ENCODE data around the gene VDR.

DNA sequence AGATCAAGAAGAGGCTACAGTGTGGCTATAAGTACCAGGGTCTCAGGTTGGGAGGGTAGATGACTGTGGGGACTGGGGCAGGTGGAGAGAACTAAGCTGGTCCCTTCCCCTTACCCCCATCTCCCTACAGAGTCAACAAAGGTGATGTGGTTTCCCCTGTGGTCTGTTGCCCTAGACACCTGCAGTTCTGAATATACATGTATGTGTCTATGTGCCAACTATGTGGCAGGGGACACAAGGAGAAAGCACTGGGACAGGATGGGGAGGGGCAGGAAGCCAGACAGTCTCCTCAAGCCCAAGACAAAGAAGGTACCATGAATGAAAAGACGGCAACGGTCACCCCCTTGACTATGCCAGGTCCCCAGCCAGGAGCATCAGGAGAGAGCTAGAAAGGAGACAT lies 80.6 kb downstream of the VDR start:
- no peak for TF ChIP-seq POLR2A (IDR thresholded peaks at IDR 0.05; ENCODE audit: low read depth, low read length)
- no peak for TF ChIP-seq POLR2AphosphoS5 (IDR thresholded peaks at IDR 0.05; ENCODE audit: low read depth, low read length)
